ENCODE data around the gene CCND1.
"Not testable (repeated sequence)": the region's sequence is repeated elsewhere in the genome, so short reads cannot be mapped to it uniquely, and the experiment has no call there.

Gene CCND1

GRCh38 chr11:69683764-69684333 lies 42.9 kb downstream of the CCND1 start:
- no peak for TF ChIP-seq CTCF (IDR thresholded peaks at IDR 0.05)
- intact Hi-C loops (cut with DNase I; ENCODE audit: low total_unique reads): no loop called here
- Histone ChIP-seq H3K27me3 (peaks cover 0 to 9% of the 10 kb centered on the region in 2 donors), H3K36me3 (no peaks in the 10 kb centered on the region), H3K9me3 (no peaks in the 10 kb centered on the region), H3K27ac (no peak overlapping the region), H3K4me1 (peaks cover 0 to 8% (median 2%) of the 10 kb centered on the region in 4 donors), H3K4me3 (no peak overlapping the region)
- DNase-seq: peak in 1 of 2 donors; percentile 64

- no peaks in the 10 kb centered on the region for H3K9me3 ChIP-seq
- intact Hi-C loops (cut with DNase I; ENCODE audit: low total_unique reads): no loop called here
- no peak overlapping the region for H3K27ac ChIP-seq
- H3K27me3 ChIP-seq: peaks cover 0 to 9% of the 10 kb centered on the region in 2 donors
- no peak for TF ChIP-seq CTCF (IDR thresholded peaks at IDR 0.05)
- peak in 1 of 2 donors; percentile 51 for DNase-seq
- H3K36me3 ChIP-seq: no peaks in the 10 kb centered on the region
- H3K4me1 ChIP-seq: peaks cover 0 to 8% (median 2%) of the 10 kb centered on the region in 4 donors
- no peak overlapping the region for H3K4me3 ChIP-seq
Measured at GRCh38 chr11:69684651-69685050, 43.7 kb downstream of the CCND1 start.

- Histone ChIP-seq H3K9me3 (no peaks in the 10 kb centered on the region), H3K36me3 (no peaks in the 10 kb centered on the region), H3K27ac (no peak overlapping the region), H3K4me3 (no peak overlapping the region), H3K27me3 (peaks cover 0 to 11% of the 10 kb centered on the region in 2 donors), H3K4me1 (peaks cover 0 to 8% (median 2%) of the 10 kb centered on the region in 4 donors)
- TF ChIP-seq CTCF (IDR thresholded peaks at IDR 0.05): no peak
- intact Hi-C loops (cut with DNase I; ENCODE audit: low total_unique reads): no loop called here
- peak in 1 of 2 donors; percentile 38 for DNase-seq
Measured at GRCh38 chr11:69685348-69685747, 44.4 kb downstream of the CCND1 start.

GRCh38 chr11:69686452-69686851 lies 45.5 kb downstream of the CCND1 start:
- Histone ChIP-seq H3K36me3 (no peaks in the 10 kb centered on the region), H3K9me3 (no peaks in the 10 kb centered on the region), H3K27ac (no peak overlapping the region), H3K4me1 (peaks cover 0 to 8% (median 2%) of the 10 kb centered on the region in 4 donors), H3K4me3 (no peak overlapping the region), H3K27me3 (peaks cover 0 to 22% of the 10 kb centered on the region in 2 donors)
- intact Hi-C loops (cut with DNase I; ENCODE audit: low total_unique reads): loop anchor here (2.0 kb wide), 1 partner anchor 508 kb away; no protein-coding TSS in a partner anchor
- no peak for TF ChIP-seq CTCF (IDR thresholded peaks at IDR 0.05)
- peak in 1 of 2 donors; percentile 63 for DNase-seq

GRCh38 chr11:69686856-69687255 lies 45.9 kb downstream of the CCND1 start:
- Histone ChIP-seq H3K9me3 (no peaks in the 10 kb centered on the region), H3K4me1 (peaks cover 0 to 8% (median 2%) of the 10 kb centered on the region in 4 donors), H3K36me3 (no peaks in the 10 kb centered on the region), H3K27me3 (peaks cover 0 to 26% of the 10 kb centered on the region in 2 donors), H3K27ac (no peak overlapping the region), H3K4me3 (no peak overlapping the region)
- intact Hi-C loops (cut with DNase I; ENCODE audit: low total_unique reads): loop anchor here (2.0 kb wide), 1 partner anchor 508 kb away; no protein-coding TSS in a partner anchor
- TF ChIP-seq CTCF (IDR thresholded peaks at IDR 0.05): no peak
- DNase-seq: no peak

GRCh38 chr11:69687969-69688771 lies 47.2 kb downstream of the CCND1 start:
- peaks cover 0 to 27% of the 10 kb centered on the region in 2 donors for H3K27me3 ChIP-seq
- not testable (repeated sequence) for H3K4me3 ChIP-seq, H3K4me1 ChIP-seq, H3K9me3 ChIP-seq, H3K27ac ChIP-seq, H3K36me3 ChIP-seq
- intact Hi-C loops (cut with DNase I; ENCODE audit: low total_unique reads): loop anchor here (2.0 kb wide), 1 partner anchor 507 kb away; no protein-coding TSS in a partner anchor
- DNase-seq: peak in 1 of 2 donors; percentile 9
